HepG2 (cell line): ENCODE data around the gene AUNIP. TPM values are rescaled to one million over a fixed set of nuclear protein-coding genes. Genes with fewer than 3 reads are reported as not detected.

Experiments used
- ATF7-NPFF ChIP-seq: sonication (generic); formaldehyde crosslinking; IDR thresholded peaks from 2 replicates; pipeline ENCODE4 v1.8.1; 2023; ENCODE audit warnings: mild to moderate bottlenecking, low read depth, missing genetic modification reagents, moderate library complexity
- CHD2 ChIP-seq: IDR thresholded peaks from 2 replicates; pipeline ENCODE4 v1.6.1; 2011; ENCODE audit warnings: low read depth, low read length, improper control_type of control experiment
- DR1 ChIP-seq: sonication (generic); formaldehyde crosslinking; IDR thresholded peaks from 2 replicates; pipeline ENCODE4 v1.8.0; 2021; ENCODE audit warnings: mild to moderate bottlenecking, missing genetic modification reagents, inconsistent platforms
- FOXJ3 ChIP-seq: sonication (generic); formaldehyde crosslinking; IDR thresholded peaks from 2 replicates; pipeline ENCODE4 v1.4.0; 2020; ENCODE audit warnings: missing genetic modification reagents, mild to moderate bottlenecking, borderline replicate concordance
- HES4 ChIP-seq: sonication (generic); formaldehyde crosslinking; IDR thresholded peaks from 2 replicates; pipeline ENCODE4 v1.9.0; 2021; ENCODE audit warnings: mild to moderate bottlenecking, missing genetic modification reagents, borderline replicate concordance
- JUNB ChIP-seq: sonication (generic); formaldehyde crosslinking; IDR thresholded peaks from 2 replicates; pipeline ENCODE4 v1.8.0; 2022; ENCODE audit warnings: missing genetic modification reagents, mild to moderate bottlenecking, borderline replicate concordance
- MAF1 ChIP-seq: sonication (generic); formaldehyde crosslinking; IDR thresholded peaks from 2 replicates; pipeline ENCODE4 v1.5.0; 2020; ENCODE audit warnings: missing genetic modification reagents, borderline replicate concordance
- MATR3 ChIP-seq: sonication (generic); formaldehyde crosslinking; IDR thresholded peaks from 2 replicates; pipeline ENCODE4 v1.4.0; 2020; ENCODE audit warnings: missing genetic modification reagents
- MXI1 ChIP-seq: IDR thresholded peaks from 3 replicates; pipeline ENCODE4 v1.6.1; 2012; ENCODE audit warnings: low read depth, low read length, inconsistent platforms, borderline replicate concordance
- NBN ChIP-seq: fragments of 450-650 bp; conservative IDR thresholded peaks from 2 replicates; pipeline ENCODE4 v1.6.1; 2017
- POGZ ChIP-seq: sonication (generic); formaldehyde crosslinking; IDR thresholded peaks from 2 replicates; pipeline ENCODE4 v1.4.0; 2020; ENCODE audit warnings: mild to moderate bottlenecking, missing genetic modification reagents
- POLR2G ChIP-seq: fragments of 200-400 bp; formaldehyde crosslinking; IDR thresholded peaks from 2 replicates; pipeline ENCODE4 v1.6.1; 2018; ENCODE audit warnings: mild to moderate bottlenecking, low read depth, low read length, moderate library complexity
- RFX5 ChIP-seq: IDR thresholded peaks from 2 replicates; pipeline ENCODE4 v1.6.1; 2011; ENCODE audit warnings: low read depth, low read length, improper control_type of control experiment
- SKI ChIP-seq: fragments of 450-650 bp; IDR thresholded peaks from one replicate; pipeline ENCODE4 v1.6.1; 2018; ENCODE audit warnings: mild to moderate bottlenecking; ENCODE audit not compliant: partially characterized antibody
- SMAD1 ChIP-seq: sonication (generic); formaldehyde crosslinking; IDR thresholded peaks from 2 replicates; pipeline ENCODE4 v1.4.0; 2020; ENCODE audit warnings: missing genetic modification reagents, low read depth, mild to moderate bottlenecking, borderline replicate concordance
- SRY ChIP-seq: sonication (generic); formaldehyde crosslinking; IDR thresholded peaks from 2 replicates; pipeline ENCODE4 v1.8.0; 2022; ENCODE audit warnings: mild to moderate bottlenecking, missing genetic modification reagents
- ZBTB7A ChIP-seq: sonication (generic); formaldehyde crosslinking; IDR thresholded peaks from 2 replicates; pipeline ENCODE4 v1.8.0; 2022; ENCODE audit warnings: mild to moderate bottlenecking, missing genetic modification reagents
- ZFP62 ChIP-seq: sonication (generic); formaldehyde crosslinking; IDR thresholded peaks from 2 replicates; pipeline ENCODE4 v1.4.0; 2020; ENCODE audit warnings: missing genetic modification reagents
- ZNF143 ChIP-seq: sonication (generic); formaldehyde crosslinking; IDR thresholded peaks from 2 replicates; pipeline ENCODE4 v1.4.0; 2020; ENCODE audit warnings: missing genetic modification reagents
- ZNF333 ChIP-seq: sonication (generic); formaldehyde crosslinking; IDR thresholded peaks from 2 replicates; pipeline ENCODE4 v1.4.0; 2020; ENCODE audit warnings: mild to moderate bottlenecking, missing genetic modification reagents, borderline replicate concordance
- ZNF550 ChIP-seq: sonication (generic); formaldehyde crosslinking; IDR thresholded peaks from 2 replicates; pipeline ENCODE4 v1.4.0; 2020; ENCODE audit warnings: mild to moderate bottlenecking, missing genetic modification reagents, borderline replicate concordance
- polyA plus RNA-seq, 8 experiments: library from polyadenylated mRNA; depleted of rRNA in 3 of 8; stranded (reverse) in 7 of 8; unstranded in 1 of 8; fragments of >200 nt; fragmentation: Illumina TruSeq in 4 of 8; extraction: Trizol in 4 of 8; gene quantifications; 2 replicates each; pipeline versions ENCODE4 v1.2.1 to v1.2.3, GENCODE V29; 2011 to 2016; ENCODE audit warnings: low read depth in 4 of 8, missing spikeins in 1 of 8, mixed read lengths in 1 of 8; ENCODE audit not compliant: insufficient read depth in 1 of 8
- total RNA-seq, 5 experiments: library from RNA; depleted of rRNA; stranded (reverse); fragments of >200 nt; fragmentation: Illumina TruSeq; extraction: Trizol; gene quantifications; 2 replicates each; pipeline ENCODE4 v1.2.3, GENCODE V29; 2016; ENCODE audit warnings: low read depth in 1 of 5
- TF ChIP-seq, protein P1 (sequence below): conservative IDR thresholded peaks from 2 replicates; pipeline ENCODE4 v1.6.1; 2018; ENCODE audit warnings: missing genetic modification reagents
- TF ChIP-seq, protein P2 (sequence below): sonication (generic); formaldehyde crosslinking; IDR thresholded peaks from 2 replicates; pipeline ENCODE4 v1.5.0; 2020; ENCODE audit warnings: missing genetic modification reagents, mild to moderate bottlenecking, borderline replicate concordance
- TF ChIP-seq, protein P3 (sequence below): sonication (generic); formaldehyde crosslinking; IDR thresholded peaks from 2 replicates; pipeline ENCODE4 v1.4.0; 2020; ENCODE audit warnings: mild to moderate bottlenecking, missing genetic modification reagents
- TF ChIP-seq, protein P4 (sequence below): sonication (generic); formaldehyde crosslinking; IDR thresholded peaks from 2 replicates; pipeline ENCODE4 v1.4.0; 2020; ENCODE audit warnings: missing genetic modification reagents
- TF ChIP-seq, protein P5 (sequence below): sonication (generic); formaldehyde crosslinking; IDR thresholded peaks from 2 replicates; pipeline ENCODE4 v1.5.0; 2020; ENCODE audit warnings: missing genetic modification reagents

Gene AUNIP
- total and polyA plus RNA-seq, 2 of the 13 experiments (the other 11 are each of a cell fraction or from before 2014, with no cell fraction given) = 3.8 to 12.3 TPM

DNA sequence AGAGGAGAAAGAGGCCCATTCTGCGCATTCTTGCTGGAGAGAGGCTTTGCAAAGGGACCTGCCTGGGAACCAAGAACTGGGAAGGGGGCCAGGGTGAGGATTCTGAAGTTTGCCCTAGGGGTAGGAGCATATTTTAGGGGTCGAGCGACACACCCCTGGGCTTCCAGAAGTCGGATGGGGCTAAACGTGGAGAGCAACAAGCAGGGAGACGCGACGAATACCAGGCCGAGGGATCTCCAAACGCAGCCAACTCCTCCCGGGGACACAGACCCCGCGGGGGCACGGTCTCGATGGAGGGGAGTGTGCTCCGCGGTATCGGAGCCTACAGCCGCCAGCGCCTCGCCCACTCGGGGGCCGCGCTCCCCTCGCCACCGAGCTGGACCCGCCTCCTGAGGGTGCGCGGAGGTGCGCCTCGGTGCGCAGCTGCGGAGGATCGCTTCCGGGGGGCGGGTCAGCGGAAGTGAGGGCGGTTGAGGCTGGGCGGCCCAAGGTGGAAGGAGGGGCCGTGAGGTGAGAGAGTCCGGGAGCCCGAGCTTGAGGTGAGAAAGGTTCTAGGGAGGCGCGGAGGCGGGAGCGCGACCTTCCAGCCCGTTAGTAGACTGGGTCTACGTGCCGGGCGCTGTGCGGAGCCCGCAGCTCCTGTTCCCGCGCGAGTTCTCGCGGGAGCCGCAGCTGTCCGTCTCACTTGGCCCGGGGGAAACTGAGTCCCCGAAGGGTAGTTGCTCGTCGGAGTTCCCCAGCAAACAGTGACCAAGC is 39.6 kb downstream of the AUNIP start, which contains the start of gene MTFR1L (continued):
- TF ChIP-seq, protein P1, sequence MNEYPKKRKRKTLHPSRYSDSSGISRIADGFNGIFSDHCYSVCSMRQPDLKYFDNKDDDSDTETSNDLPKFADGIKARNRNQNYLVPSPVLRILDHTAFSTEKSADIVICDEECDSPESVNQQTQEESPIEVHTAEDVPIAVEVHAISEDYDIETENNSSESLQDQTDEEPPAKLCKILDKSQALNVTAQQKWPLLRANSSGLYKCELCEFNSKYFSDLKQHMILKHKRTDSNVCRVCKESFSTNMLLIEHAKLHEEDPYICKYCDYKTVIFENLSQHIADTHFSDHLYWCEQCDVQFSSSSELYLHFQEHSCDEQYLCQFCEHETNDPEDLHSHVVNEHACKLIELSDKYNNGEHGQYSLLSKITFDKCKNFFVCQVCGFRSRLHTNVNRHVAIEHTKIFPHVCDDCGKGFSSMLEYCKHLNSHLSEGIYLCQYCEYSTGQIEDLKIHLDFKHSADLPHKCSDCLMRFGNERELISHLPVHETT = peak; percentile 93
- TF ChIP-seq ZBTB7A (CRISPR knock-in tag) (peak; percentile 72), RFX5 (no peak), CHD2 (peak; percentile 96), ZNF333 (CRISPR knock-in tag) (no peak), MXI1 (peak; percentile 51; the same call in 1 of the 3 replicates), NBN (no peak), POGZ (peak; percentile 73), ZNF143 (CRISPR knock-in tag) (0 out of 2 replicates have a peak, but pooled peaks have one; percentile 13), MAF1 (CRISPR knock-in tag) (no peak; the same call in 1 of the 2 replicates), SKI (no peak), ZFP62 (CRISPR knock-in tag) (no peak), MATR3 (CRISPR knock-in tag) (no peak), DR1 (peak; percentile 66), HES4 (peak; percentile 65; the same call in 1 of the 2 replicates), SRY (CRISPR knock-in tag) (no peak), SMAD1 (0 out of 2 replicates have a peak, but pooled peaks have one; percentile 48), ZNF550 (CRISPR knock-in tag) (no peak), JUNB (CRISPR knock-in tag) (no peak), FOXJ3 (no peak), ATF7-NPFF (CRISPR knock-in tag) (peak; percentile 67; the same call in 1 of the 2 replicates), POLR2G (peak; percentile 71)
- TF ChIP-seq, protein P2, sequence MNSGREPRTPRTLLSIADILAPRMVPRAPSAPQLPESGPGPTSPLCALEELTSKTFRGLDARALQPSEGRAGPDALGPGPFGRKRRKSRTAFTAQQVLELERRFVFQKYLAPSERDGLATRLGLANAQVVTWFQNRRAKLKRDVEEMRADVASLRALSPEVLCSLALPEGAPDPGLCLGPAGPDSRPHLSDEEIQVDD (CRISPR knock-in tag) = 0 out of 2 replicates have a peak, but pooled peaks have one; percentile 57
- TF ChIP-seq, protein P3, sequence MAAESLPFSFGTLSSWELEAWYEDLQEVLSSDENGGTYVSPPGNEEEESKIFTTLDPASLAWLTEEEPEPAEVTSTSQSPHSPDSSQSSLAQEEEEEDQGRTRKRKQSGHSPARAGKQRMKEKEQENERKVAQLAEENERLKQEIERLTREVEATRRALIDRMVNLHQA = no peak
- TF ChIP-seq, protein P4, sequence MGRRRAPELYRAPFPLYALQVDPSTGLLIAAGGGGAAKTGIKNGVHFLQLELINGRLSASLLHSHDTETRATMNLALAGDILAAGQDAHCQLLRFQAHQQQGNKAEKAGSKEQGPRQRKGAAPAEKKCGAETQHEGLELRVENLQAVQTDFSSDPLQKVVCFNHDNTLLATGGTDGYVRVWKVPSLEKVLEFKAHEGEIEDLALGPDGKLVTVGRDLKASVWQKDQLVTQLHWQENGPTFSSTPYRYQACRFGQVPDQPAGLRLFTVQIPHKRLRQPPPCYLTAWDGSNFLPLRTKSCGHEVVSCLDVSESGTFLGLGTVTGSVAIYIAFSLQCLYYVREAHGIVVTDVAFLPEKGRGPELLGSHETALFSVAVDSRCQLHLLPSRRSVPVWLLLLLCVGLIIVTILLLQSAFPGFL = no peak
- TF ChIP-seq, protein P5, sequence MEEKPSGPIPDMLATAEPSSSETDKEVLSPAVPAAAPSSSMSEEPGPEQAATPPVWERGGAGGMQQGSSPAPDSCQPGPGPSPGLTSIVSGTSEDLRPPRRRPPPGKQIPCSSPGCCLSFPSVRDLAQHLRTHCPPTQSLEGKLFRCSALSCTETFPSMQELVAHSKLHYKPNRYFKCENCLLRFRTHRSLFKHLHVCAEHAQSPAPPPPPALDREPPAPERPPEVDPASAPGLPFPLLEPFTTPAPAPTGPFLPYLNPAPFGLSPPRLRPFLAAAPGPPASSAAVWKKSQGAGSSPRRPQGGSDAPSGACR (CRISPR knock-in tag) = peak; percentile 84; the same call in 1 of the 2 replicates
